Smooth muscle cell of the umbilical artery (primary cell): ENCODE data around the gene DIP2A. TPM values are rescaled to one million over a fixed set of nuclear protein-coding genes. Genes with fewer than 3 reads are reported as not detected.

Experiments used
- total RNA-seq: library from RNA; depleted of rRNA; stranded (reverse); fragments of >200 nt; gene quantifications from 2 replicates; pipeline ENCODE4 v1.2.3, GENCODE V29; 2014

Gene DIP2A, protein sequence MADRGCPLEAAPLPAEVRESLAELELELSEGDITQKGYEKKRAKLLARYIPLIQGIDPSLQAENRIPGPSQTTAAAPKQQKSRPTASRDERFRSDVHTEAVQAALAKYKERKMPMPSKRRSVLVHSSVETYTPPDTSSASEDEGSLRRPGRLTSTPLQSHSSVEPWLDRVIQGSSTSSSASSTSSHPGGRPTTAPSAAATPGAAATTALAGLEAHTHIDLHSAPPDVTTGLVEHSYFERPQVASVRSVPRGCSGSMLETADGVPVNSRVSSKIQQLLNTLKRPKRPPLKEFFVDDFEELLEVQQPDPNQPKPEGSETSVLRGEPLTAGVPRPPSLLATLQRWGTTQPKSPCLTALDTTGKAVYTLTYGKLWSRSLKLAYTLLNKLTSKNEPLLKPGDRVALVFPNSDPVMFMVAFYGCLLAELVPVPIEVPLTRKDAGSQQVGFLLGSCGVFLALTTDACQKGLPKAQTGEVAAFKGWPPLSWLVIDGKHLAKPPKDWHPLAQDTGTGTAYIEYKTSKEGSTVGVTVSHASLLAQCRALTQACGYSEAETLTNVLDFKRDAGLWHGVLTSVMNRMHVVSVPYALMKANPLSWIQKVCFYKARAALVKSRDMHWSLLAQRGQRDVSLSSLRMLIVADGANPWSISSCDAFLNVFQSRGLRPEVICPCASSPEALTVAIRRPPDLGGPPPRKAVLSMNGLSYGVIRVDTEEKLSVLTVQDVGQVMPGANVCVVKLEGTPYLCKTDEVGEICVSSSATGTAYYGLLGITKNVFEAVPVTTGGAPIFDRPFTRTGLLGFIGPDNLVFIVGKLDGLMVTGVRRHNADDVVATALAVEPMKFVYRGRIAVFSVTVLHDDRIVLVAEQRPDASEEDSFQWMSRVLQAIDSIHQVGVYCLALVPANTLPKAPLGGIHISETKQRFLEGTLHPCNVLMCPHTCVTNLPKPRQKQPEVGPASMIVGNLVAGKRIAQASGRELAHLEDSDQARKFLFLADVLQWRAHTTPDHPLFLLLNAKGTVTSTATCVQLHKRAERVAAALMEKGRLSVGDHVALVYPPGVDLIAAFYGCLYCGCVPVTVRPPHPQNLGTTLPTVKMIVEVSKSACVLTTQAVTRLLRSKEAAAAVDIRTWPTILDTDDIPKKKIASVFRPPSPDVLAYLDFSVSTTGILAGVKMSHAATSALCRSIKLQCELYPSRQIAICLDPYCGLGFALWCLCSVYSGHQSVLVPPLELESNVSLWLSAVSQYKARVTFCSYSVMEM (N-terminal part only)
- total RNA-seq, result 17.5 and 34.0 TPM in 2 replicates

DNA sequence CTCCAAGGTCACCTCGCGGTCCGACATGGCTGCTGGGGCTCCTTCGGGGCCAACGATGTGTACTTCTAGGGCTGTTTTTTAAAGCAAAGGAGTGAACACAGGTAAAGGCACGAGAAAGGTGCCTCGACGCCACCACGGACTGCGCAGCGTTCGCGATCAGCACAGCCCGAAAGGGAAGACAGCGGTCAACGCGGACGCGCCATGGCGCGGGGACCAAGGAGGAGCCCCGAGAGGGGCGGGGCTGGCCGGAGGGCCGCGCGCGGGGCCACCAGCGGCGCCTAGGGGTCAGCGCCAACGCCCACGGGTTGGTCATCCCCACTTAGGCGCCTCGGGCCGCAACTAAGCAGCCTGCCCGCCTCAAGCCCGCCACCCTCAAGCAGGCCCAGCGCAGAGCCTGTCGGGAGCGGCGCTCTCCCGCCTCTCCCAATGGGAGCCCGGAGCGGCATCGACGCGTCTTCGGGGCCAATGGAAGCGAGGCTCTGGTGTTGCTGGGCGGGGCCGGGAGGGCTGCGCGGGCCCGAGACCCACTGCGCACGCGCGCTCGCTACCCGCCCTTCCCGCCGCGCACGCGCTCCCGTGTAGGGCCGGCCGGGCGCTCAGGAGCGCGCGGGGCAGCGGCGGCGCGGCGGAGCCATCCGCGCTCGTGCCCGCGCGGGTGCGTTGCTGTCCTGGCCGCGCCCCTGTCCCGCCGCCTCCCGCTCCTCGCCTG is at the start of gene DIP2A:
DIP2A (plus strand) TSS at position 577 of the 709 bp plus-strand sequence. CDS start 241 bp downstream, outside the sequence.

DNA sequence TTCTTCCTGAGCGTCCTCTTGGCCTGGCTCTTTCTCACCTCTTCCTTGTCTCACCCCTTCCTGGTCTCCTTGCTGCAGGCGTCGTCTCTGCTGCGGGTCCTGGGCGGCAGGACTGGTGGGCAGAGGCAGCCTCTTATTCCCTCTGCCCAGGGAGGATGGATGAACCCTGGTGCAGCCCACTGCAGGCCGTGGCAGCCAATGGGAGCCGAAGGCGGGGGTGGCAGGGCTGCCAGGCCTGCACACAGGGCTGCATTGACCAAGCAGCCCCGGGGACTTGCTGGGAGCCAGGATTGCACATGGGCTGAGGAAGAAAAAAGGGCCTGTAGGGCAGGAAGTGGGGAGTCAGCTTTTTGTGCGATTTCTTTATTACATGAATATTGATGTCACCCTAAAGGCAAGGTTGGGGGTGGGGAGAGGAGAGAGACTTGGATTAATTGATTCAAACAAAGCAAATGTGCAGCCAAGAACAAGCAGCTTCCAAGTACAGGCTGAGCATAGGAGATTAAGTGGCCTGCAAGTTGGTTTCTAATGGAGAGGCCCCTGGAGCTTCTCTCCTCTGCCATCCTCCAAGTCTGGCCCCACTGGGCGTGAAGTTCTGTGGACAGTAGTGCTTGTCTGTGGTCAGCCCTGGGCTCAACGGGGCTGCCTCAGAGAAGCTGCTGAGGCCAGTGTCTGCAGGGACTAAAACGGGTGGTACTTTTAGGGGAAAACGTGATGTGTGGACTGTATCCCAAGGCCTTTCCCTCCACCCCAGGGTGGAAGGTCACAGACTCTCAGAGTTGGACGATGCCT is 146.5 kb downstream of the DIP2A start, which contains the start of gene S100B:
S100B (minus strand) TSS at position 108 of the 792 bp plus-strand sequence. CDS start 2,667 bp downstream, outside the sequence.

Other genes with a start within 250 kb of the DIP2A start
- gene LSS, start 230.1 kb upstream of the DIP2A start, total RNA-seq, result 91.8 and 133 TPM in 2 replicates
- 73.0 and 129 TPM in 2 replicates for gene MCM3AP, start 173.3 kb upstream of the DIP2A start, total RNA-seq
- 8.3 and 14.0 TPM in 2 replicates for gene YBEY, start 172.5 kb upstream of the DIP2A start, total RNA-seq
- gene C21orf58, start 135.0 kb upstream of the DIP2A start, total RNA-seq, result 2.4 and 4.8 TPM in 2 replicates
- gene PCNT, start 134.7 kb upstream of the DIP2A start, total RNA-seq, result 13.4 and 24.8 TPM in 2 replicates
- not detected in 2 replicates for gene S100B, start 146.2 kb downstream of the DIP2A start, total RNA-seq
- 170 and 214 TPM in 2 replicates for gene PRMT2, start 176.8 kb downstream of the DIP2A start, total RNA-seq